ENCODE measurements around the gene TTC7B.

DNA sequence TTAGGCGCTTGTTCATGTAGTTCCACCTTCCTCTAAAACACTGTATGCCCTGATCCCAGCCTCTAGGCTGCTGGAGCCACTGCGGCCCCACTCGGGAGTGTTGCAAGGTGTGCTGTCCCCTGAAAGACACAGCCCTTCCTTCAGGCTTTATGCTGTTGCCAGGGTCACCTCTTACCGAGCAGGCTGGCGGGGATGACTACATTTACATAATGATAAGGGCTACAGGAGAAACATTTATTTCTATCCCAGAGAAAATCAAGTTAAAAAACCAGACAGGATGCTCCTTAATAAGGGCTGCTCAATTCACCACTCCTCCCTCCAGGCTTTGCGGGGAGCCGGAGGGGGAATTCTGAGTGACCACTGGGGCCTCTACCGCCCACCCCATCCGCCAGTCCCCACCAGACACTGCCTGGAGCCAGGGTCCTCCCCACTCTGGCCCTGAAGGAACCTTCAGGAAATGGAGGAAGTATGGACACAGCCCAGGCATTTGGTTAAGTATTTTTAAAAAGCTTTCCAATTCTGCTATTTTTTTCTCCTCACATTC lies 200.6 kb downstream of the TTC7B start:
- TF ChIP-seq SMC3 (IDR thresholded peaks at IDR 0.05; ENCODE audit: borderline replicate concordance, low read length) (no peak), CTCF (IDR thresholded peaks at IDR 0.05 in 2 of 3, conservative IDR thresholded peaks at IDR 0.05 in 1 of 3; ENCODE audit: control insufficient read depth in 2 of 3, extremely low read depth in 1 of 3, insufficient read depth in 1 of 3, low read depth in 3 of 3, low read length in 3 of 3) (no peak), SREBF2 (IDR thresholded peaks at IDR 0.05; ENCODE audit: low read length) (no peak), CBX5 (IDR thresholded peaks at IDR 0.05; ENCODE audit: low read depth) (no peak)
- TF ChIP-seq, protein P1, sequence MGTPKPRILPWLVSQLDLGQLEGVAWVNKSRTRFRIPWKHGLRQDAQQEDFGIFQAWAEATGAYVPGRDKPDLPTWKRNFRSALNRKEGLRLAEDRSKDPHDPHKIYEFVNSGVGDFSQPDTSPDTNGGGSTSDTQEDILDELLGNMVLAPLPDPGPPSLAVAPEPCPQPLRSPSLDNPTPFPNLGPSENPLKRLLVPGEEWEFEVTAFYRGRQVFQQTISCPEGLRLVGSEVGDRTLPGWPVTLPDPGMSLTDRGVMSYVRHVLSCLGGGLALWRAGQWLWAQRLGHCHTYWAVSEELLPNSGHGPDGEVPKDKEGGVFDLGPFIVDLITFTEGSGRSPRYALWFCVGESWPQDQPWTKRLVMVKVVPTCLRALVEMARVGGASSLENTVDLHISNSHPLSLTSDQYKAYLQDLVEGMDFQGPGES (IDR thresholded peaks at IDR 0.05), result no peak
